IMR-90 (cell line): ENCODE results near the gene HGD. TPM values are rescaled to one million over a fixed set of nuclear protein-coding genes. Genes with fewer than 3 reads are reported as not detected.

ENCODE experiments used
- ATAC-seq: fragments of 200-7000 bp; cut with Tn5 transposase; 2 replicates; pipeline ENCODE4 v1.9.1; 2020; ENCODE audit warnings: low read depth, mild to moderate bottlenecking, moderate library complexity
- BruUV-seq: library from RNA; stranded (reverse); fragments of 400-500 nt; replicated peaks from 2 replicates; lab custom pipeline; 2021; lab: Mats Ljungman, UMichigan
- CTCF ChIA-PET: fragments of 300-600 bp; formaldehyde crosslinking; extraction: SDS; loops from one replicate; lab custom pipeline; 2021; ENCODE audit warnings: antibody characterized with exemption; lab: Yijun Ruan, JAX
- POLR2A ChIA-PET: fragments of 300-600 bp; sonication (Branson Sonifier 250); formaldehyde crosslinking; loops from one replicate; lab custom pipeline; 2022; ENCODE audit warnings: antibody characterized with exemption; ENCODE audit not compliant: unreplicated experiment; lab: Charles Lee
- DNase-seq: peaks from one replicate; pipeline ENCODE4 v3.0.0; 2013
- H2AFZ ChIP-seq: replicated peaks from 2 replicates; pipeline ENCODE3; 2013; ENCODE audit warnings: low read length, mild to moderate bottlenecking; ENCODE audit not compliant: poor library complexity
- H2AK5ac ChIP-seq: 2 replicates; pipeline ENCODE4 v1.6.1; 2013; ENCODE audit warnings: low read depth, low read length, inconsistent platforms
- H2AK9ac ChIP-seq: replicated peaks from 2 replicates; pipeline ENCODE3; 2013; ENCODE audit warnings: mild to moderate bottlenecking, low read depth, low read length, moderate library complexity; ENCODE audit not compliant: poor library complexity
- H2BK120ac ChIP-seq: 2 replicates; pipeline ENCODE4 v1.6.1; 2013; ENCODE audit warnings: low read depth, low read length, inconsistent platforms
- H2BK15ac ChIP-seq: 3 replicates; pipeline ENCODE4 v1.6.1; 2013; ENCODE audit warnings: low read depth, low read length, inconsistent platforms
- H2BK20ac ChIP-seq: 2 replicates; pipeline ENCODE4 v1.6.1; 2013; ENCODE audit warnings: low read depth, mild to moderate bottlenecking, inconsistent platforms, low read length, moderate library complexity
- H2BK5ac ChIP-seq: 2 replicates; pipeline ENCODE4 v1.6.1; 2013; ENCODE audit warnings: mild to moderate bottlenecking, low read depth, low read length, inconsistent platforms; ENCODE audit not compliant: poor library complexity, severe bottlenecking
- H3K14ac ChIP-seq: replicated peaks from 2 replicates; pipeline ENCODE4 v1.6.1; 2013; ENCODE audit warnings: low read depth, low read length, inconsistent platforms
- H3K18ac ChIP-seq: 2 replicates; pipeline ENCODE4 v1.6.1; 2013; ENCODE audit warnings: low read depth, low read length, control low read depth
- H3K23ac ChIP-seq: 2 replicates; pipeline ENCODE4 v1.6.1; 2013; ENCODE audit warnings: low read depth, low read length, inconsistent platforms
- H3K27ac ChIP-seq: 2 replicates; pipeline ENCODE4 v1.5.1; 2013; ENCODE audit warnings: mild to moderate bottlenecking, control low read depth, low read length; ENCODE audit not compliant: insufficient read depth
- H3K27me3 ChIP-seq: 2 replicates; pipeline ENCODE4 v1.6.1; 2013; ENCODE audit warnings: low read length; ENCODE audit not compliant: control insufficient read depth, insufficient read depth
- H3K36me3 ChIP-seq: 2 replicates; pipeline ENCODE4 v1.6.1; 2013; ENCODE audit warnings: low read length, mixed read lengths; ENCODE audit not compliant: control insufficient read depth, insufficient read depth
- H3K4ac ChIP-seq: 2 replicates; pipeline ENCODE4 v1.6.1; 2013; ENCODE audit warnings: low read depth, low read length, inconsistent platforms
- H3K4me1 ChIP-seq: 2 replicates; pipeline ENCODE4 v1.6.1; 2013; ENCODE audit warnings: low read length, mixed read lengths; ENCODE audit not compliant: control insufficient read depth, insufficient read depth
- H3K4me2 ChIP-seq: 2 replicates; pipeline ENCODE4 v1.6.1; 2013; ENCODE audit warnings: low read depth, mild to moderate bottlenecking, control low read depth, low read length, moderate library complexity
- H3K4me3 ChIP-seq: 2 replicates; pipeline ENCODE4 v1.5.1; 2013; ENCODE audit warnings: low read depth, mild to moderate bottlenecking, control low read depth, low read length, moderate library complexity; ENCODE audit not compliant: insufficient read depth
- H3K56ac ChIP-seq: 2 replicates; pipeline ENCODE4 v1.6.1; 2013; ENCODE audit warnings: low read length, inconsistent platforms; ENCODE audit not compliant: insufficient read depth; ENCODE audit errors: extremely low read depth
- H3K79me1 ChIP-seq, 2 experiments: 2 replicates each; pipeline ENCODE4 v1.6.1; 2013; ENCODE audit warnings: low read length in 2 of 2, inconsistent platforms in 1 of 2, low read depth in 1 of 2
- H3K9ac ChIP-seq: 2 replicates; pipeline ENCODE4 v1.6.1; 2013; ENCODE audit warnings: low read depth, low read length, control low read depth
- H3K9me1 ChIP-seq: 2 replicates; pipeline ENCODE4 v1.6.1; 2013; ENCODE audit warnings: low read length, inconsistent platforms; ENCODE audit not compliant: insufficient read depth
- H3K9me3 ChIP-seq: 2 replicates; pipeline ENCODE4 v1.6.1; 2013; ENCODE audit warnings: low read length; ENCODE audit not compliant: control insufficient read depth, insufficient read depth
- H4K20me1 ChIP-seq: 2 replicates; pipeline ENCODE4 v1.6.1; 2013; ENCODE audit warnings: low read length, inconsistent platforms; ENCODE audit not compliant: insufficient read depth
- H4K5ac ChIP-seq: 2 replicates; pipeline ENCODE4 v1.6.1; 2013; ENCODE audit warnings: mild to moderate bottlenecking, low read depth, low read length, control low read depth
- H4K8ac ChIP-seq, 2 experiments: 2 replicates each; pipeline ENCODE4 v1.6.1; 2013; ENCODE audit warnings: low read depth in 2 of 2, low read length in 2 of 2, control low read depth in 1 of 2, inconsistent platforms in 1 of 2
- H4K91ac ChIP-seq: 2 replicates; pipeline ENCODE4 v1.6.1; 2013; ENCODE audit warnings: low read depth, low read length, inconsistent platforms; ENCODE audit not compliant: insufficient read depth
- CEBPB ChIP-seq: IDR thresholded peaks from 2 replicates; pipeline ENCODE4 v1.6.1; 2012; ENCODE audit warnings: low read depth, low read length, improper control_type of control experiment
- MAFK ChIP-seq: IDR thresholded peaks from 2 replicates; pipeline ENCODE4 v1.6.1; 2012; ENCODE audit warnings: low read depth, low read length, improper control_type of control experiment
- RCOR1 ChIP-seq: IDR thresholded peaks from 2 replicates; pipeline ENCODE4 v1.6.1; 2012; ENCODE audit warnings: mild to moderate bottlenecking, low read length, improper control_type of control experiment; ENCODE audit not compliant: insufficient replicate concordance
- WGBS, 2 experiments: methylation state at CpG; one replicate each; pipeline versions ENCODE4 v1.1.5 to v1.1.7; 2013; ENCODE audit warnings: missing lambda C conversion rate in 2 of 2; ENCODE audit not compliant: insufficient read length in 1 of 2; ENCODE audit errors: extremely low coverage in 2 of 2; 5-methylcytosine and 5-hydroxymethylcytosine counted together
- dilution Hi-C: fragments of 300-500 bp; cut with HindIII; formaldehyde crosslinking; loops from one replicate; pipeline ENCODE4 v1.14.3; 2018; ENCODE audit warnings: low sequenced_read_pairs; ENCODE audit not compliant: unreplicated experiment
- in situ Hi-C: fragments of 300-500 bp; cut with MboI; formaldehyde crosslinking; loops from 3 replicates; pipeline ENCODE4 v1.14.3; 2019; ENCODE audit warnings: low sequenced_read_pairs, inconsistent platforms, mixed read lengths
- intact Hi-C: fragments of 100-400 bp; cut with micrococcal nuclease; formaldehyde crosslinking; loops from 2 replicates; pipeline ENCODE4 v1.10.0; 2022
- polyA plus RNA-seq, 3 experiments: library from polyadenylated mRNA; depleted of rRNA; stranded (reverse); fragments of >200 nt; gene quantifications; 2 replicates each; pipeline ENCODE4 v1.2.3, GENCODE V29; 2012; ENCODE audit warnings: low replicate concordance in 1 of 3
- total RNA-seq: library from RNA; depleted of rRNA; stranded (reverse); fragments of >200 nt; gene quantifications from 2 replicates; pipeline ENCODE4 v1.2.3, GENCODE V29; 2012

HGD gene
- total and polyA plus RNA-seq, 2 of the 4 experiments (the other 2 are of a cell fraction): 0.14 TPM; not detected in 1

DNA sequence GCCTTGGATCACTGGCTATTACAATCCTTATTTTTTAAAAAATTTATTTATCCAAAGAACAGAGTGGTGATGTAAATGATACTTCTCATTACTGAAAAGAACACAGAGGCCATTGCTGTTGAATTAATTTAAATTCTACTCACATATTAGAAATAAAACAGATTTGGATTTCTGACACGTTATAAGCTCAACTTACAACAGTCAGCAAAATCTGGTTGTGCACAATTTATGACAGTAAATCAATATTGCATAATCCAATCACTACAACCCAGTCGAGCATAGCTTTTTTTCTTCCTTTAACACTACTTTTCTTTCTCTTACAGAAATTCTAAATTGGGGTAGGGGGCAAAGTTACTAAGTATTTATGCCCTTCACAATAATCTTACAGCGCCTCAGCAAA is 17.3 kb upstream of the HGD start:
- no CpG with 5 or more reads among the region's 3 CpGs for WGBS, 2 experiments
- intact Hi-C loops (no loop called here), in situ Hi-C loops (no loop called here), dilution Hi-C loops (no loop called here)
- Histone ChIP-seq H2AFZ (no peak overlapping the region), H4K8ac (no peak overlapping the region), H3K27me3 (no peaks in the 10 kb centered on the region), H3K14ac (no peak overlapping the region), H3K18ac (no peak overlapping the region), H3K23ac (no peak overlapping the region), H3K9me1 (no peaks in the 10 kb centered on the region), H4K5ac (no peak overlapping the region), H3K4ac (no peak overlapping the region), H3K56ac (no peak overlapping the region), H3K4me1 (no peaks in the 10 kb centered on the region), H2BK5ac (no peak overlapping the region), H4K91ac (no peak overlapping the region), H3K9me3 (peaks cover 3% of the 10 kb centered on the region; the same call in 1 of the 2 replicates), H4K20me1 (no peaks in the 10 kb centered on the region), H2BK20ac (no peak overlapping the region), H2AK9ac (no peak overlapping the region), H3K4me2 (no peak overlapping the region), H3K4me3 (no peak overlapping the region), H3K79me1 (peaks cover 0 to 4% of the 10 kb centered on the region in 2 experiments; a peak in 2 of 4 replicates), H3K27ac (no peak overlapping the region), H2BK15ac (no peak overlapping the region), H2AK5ac (no peak overlapping the region), H3K36me3 (peaks cover 3% of the 10 kb centered on the region; the same call in 1 of the 2 replicates), H2BK120ac (no peak overlapping the region), H3K9ac (no peak overlapping the region)
- ATAC-seq (no peak), DNase-seq (no peak)
- no TSS peak for BruUV-seq
- ChIA-PET CTCF (interaction anchor here (1.2 kb wide), 1 partner anchor 11 kb away, joined by 5 read pairs; no protein-coding TSS in a partner anchor), POLR2A (no interaction called here)
- no peak for TF ChIP-seq RCOR1
- 0 out of 2 replicates have a peak, but pooled peaks have one; percentile 24 for TF ChIP-seq CEBPB
- TF ChIP-seq MAFK: peak; percentile 65
